Measurements from ENCODE around the gene IQUB. TPM values are rescaled to one million over a fixed set of nuclear protein-coding genes. Genes with fewer than 3 reads are reported as not detected.

Gene IQUB
- total and polyA plus RNA-seq, 2 experiments from 2014 or later, result 0.97 to 2.2 TPM

- Histone ChIP-seq H2AFZ (no peak overlapping the region), H3K9me2 (replicated peaks; ENCODE audit: insufficient read depth) (no peaks in the 10 kb centered on the region), H3K79me2 (no peaks in the 10 kb centered on the region), H3K27me3 (no peaks in the 10 kb centered on the region), H3K4me2 (no peak overlapping the region), H3K9me3 (ENCODE audit: low read depth) (no peaks in the 10 kb centered on the region), H3K27ac (no peak overlapping the region), H3K4me1 (ENCODE audit: insufficient read depth) (no peaks in the 10 kb centered on the region), H3K4me3 (no peak overlapping the region), H4K20me1 (ENCODE audit: insufficient read depth, poor library complexity, severe bottlenecking) (no peaks in the 10 kb centered on the region), H3K36me3 (replicated peaks; ENCODE audit: insufficient read depth, low read depth) (no peaks in the 10 kb centered on the region)
- WGBS (ENCODE audit: low lambda C conversion rate, missing lambda C conversion rate), result 87% methylated on average over 2 of the region's 2 CpGs
- no peak for TF ChIP-seq EZH2 (IDR thresholded peaks at IDR 0.05; ENCODE audit: borderline replicate concordance)
- TF ChIP-seq EZH2phosphoT487 (IDR thresholded peaks at IDR 0.05; ENCODE audit: low read depth, severe bottlenecking, unreplicated experiment), result no peak
- TF ChIP-seq, protein P1, sequence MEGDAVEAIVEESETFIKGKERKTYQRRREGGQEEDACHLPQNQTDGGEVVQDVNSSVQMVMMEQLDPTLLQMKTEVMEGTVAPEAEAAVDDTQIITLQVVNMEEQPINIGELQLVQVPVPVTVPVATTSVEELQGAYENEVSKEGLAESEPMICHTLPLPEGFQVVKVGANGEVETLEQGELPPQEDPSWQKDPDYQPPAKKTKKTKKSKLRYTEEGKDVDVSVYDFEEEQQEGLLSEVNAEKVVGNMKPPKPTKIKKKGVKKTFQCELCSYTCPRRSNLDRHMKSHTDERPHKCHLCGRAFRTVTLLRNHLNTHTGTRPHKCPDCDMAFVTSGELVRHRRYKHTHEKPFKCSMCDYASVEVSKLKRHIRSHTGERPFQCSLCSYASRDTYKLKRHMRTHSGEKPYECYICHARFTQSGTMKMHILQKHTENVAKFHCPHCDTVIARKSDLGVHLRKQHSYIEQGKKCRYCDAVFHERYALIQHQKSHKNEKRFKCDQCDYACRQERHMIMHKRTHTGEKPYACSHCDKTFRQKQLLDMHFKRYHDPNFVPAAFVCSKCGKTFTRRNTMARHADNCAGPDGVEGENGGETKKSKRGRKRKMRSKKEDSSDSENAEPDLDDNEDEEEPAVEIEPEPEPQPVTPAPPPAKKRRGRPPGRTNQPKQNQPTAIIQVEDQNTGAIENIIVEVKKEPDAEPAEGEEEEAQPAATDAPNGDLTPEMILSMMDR (IDR thresholded peaks at IDR 0.05; ENCODE audit: poor library complexity), result no peak
- DNase-seq (ENCODE audit: low spot score), result no peak
Measured at GRCh38 chr7:123569352-123570010, 35.1 kb upstream of the IQUB start.

DNA sequence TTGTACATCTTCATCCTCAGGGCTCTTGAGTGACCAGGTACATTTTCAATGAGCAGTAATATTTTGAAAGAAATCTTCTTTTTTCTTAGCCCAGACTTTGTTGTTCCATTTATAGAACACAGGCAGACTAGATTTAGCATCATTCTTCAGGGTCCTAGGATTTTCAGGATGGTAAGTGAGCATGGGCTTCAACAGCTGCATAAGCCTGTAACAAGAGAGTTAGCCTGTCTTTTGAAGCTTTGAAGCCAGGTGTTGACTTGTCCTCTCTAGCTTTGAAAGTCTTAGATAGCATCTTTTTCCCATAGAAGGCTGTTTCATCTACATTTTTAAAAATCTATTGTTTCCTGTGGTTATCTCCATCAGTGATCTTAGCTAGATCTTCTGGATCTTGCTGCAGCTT lies 27.7 kb upstream of the IQUB start:
- Histone ChIP-seq H3K36me3 (replicated peaks; ENCODE audit: insufficient read depth, low read depth) (no peaks in the 10 kb centered on the region), H4K20me1 (ENCODE audit: insufficient read depth, poor library complexity, severe bottlenecking) (no peaks in the 10 kb centered on the region), H3K9me3 (ENCODE audit: low read depth) (no peaks in the 10 kb centered on the region), H2AFZ (no peak overlapping the region), H3K4me2 (no peak overlapping the region), H3K4me1 (ENCODE audit: insufficient read depth) (no peaks in the 10 kb centered on the region), H3K27me3 (no peaks in the 10 kb centered on the region), H3K79me2 (peaks cover under 1% of the 10 kb centered on the region), H3K27ac (no peak overlapping the region), H3K9me2 (replicated peaks; ENCODE audit: insufficient read depth) (no peaks in the 10 kb centered on the region), H3K4me3 (no peak overlapping the region)
- no peak for DNase-seq (ENCODE audit: low spot score)
- TF ChIP-seq EZH2 (IDR thresholded peaks at IDR 0.05; ENCODE audit: borderline replicate concordance) (no peak), EZH2phosphoT487 (IDR thresholded peaks at IDR 0.05; ENCODE audit: low read depth, severe bottlenecking, unreplicated experiment) (no peak)
- TF ChIP-seq, protein P1 (IDR thresholded peaks at IDR 0.05; ENCODE audit: poor library complexity), result no peak

DNA sequence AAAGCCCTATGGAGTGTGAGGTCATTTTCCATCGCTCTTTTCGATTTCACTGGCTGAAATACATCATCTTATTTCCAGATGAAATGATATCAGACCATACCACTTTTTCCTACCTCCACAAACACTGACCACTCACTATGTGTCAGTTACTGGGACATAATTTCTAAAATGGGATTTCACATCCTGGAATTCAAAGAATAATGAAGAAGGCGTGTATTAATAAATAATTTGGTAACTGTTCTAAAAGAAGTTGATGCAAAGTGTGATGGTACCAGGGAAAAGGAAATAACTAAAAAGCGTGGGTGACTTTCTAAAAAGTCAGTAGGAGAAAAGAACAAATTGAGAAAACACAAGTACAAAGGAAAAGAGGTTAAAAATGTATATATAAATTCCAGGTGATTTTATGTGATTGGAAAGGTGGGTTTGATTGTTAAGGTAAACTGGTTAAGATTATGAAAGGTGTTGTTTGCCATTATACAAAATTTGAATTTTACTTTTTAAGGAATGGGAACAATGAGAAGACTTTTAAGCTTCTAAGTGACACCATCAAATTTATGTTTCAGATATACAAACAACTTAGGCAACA lies 24.0 kb upstream of the IQUB start:
- 76% methylated on average over 4 of the region's 4 CpGs for WGBS (ENCODE audit: low lambda C conversion rate, missing lambda C conversion rate)
- TF ChIP-seq EZH2 (IDR thresholded peaks at IDR 0.05; ENCODE audit: borderline replicate concordance) (no peak), EZH2phosphoT487 (IDR thresholded peaks at IDR 0.05; ENCODE audit: low read depth, severe bottlenecking, unreplicated experiment) (no peak)
- TF ChIP-seq, protein P1 (IDR thresholded peaks at IDR 0.05; ENCODE audit: poor library complexity), result no peak
- peak overlapping the region; percentile 66 for H3K27ac ChIP-seq

More for the DNA sequence above, 24.0 kb upstream of the IQUB start:
- Histone ChIP-seq H3K36me3 (replicated peaks; ENCODE audit: insufficient read depth, low read depth) (no peaks in the 10 kb centered on the region), H3K9me3 (ENCODE audit: low read depth) (no peaks in the 10 kb centered on the region), H3K79me2 (peaks cover 38% of the 10 kb centered on the region), H3K9me2 (replicated peaks; ENCODE audit: insufficient read depth) (no peaks in the 10 kb centered on the region), H3K4me1 (ENCODE audit: insufficient read depth) (peaks cover 10% of the 10 kb centered on the region), H3K4me3 (peak overlapping the region; percentile 35), H4K20me1 (ENCODE audit: insufficient read depth, poor library complexity, severe bottlenecking) (no peaks in the 10 kb centered on the region), H2AFZ (peak overlapping the region; percentile 74), H3K4me2 (peak overlapping the region; percentile 69), H3K27me3 (no peaks in the 10 kb centered on the region)
- no peak for DNase-seq (ENCODE audit: low spot score)
